GM12872 (cell line): ENCODE data around the gene ZFP36.
A peak's percentile ranks its signal among the peaks of the same experiment; 100 is the strongest.

Source experiments
- TF ChIP-seq, protein P1 (sequence below): IDR thresholded peaks from 3 replicates; pipeline ENCODE4 v1.5.1; 2011; ENCODE audit warnings: low read depth, mild to moderate bottlenecking, low read length, moderate library complexity; ENCODE audit not compliant: insufficient read depth

Gene ZFP36

DNA sequence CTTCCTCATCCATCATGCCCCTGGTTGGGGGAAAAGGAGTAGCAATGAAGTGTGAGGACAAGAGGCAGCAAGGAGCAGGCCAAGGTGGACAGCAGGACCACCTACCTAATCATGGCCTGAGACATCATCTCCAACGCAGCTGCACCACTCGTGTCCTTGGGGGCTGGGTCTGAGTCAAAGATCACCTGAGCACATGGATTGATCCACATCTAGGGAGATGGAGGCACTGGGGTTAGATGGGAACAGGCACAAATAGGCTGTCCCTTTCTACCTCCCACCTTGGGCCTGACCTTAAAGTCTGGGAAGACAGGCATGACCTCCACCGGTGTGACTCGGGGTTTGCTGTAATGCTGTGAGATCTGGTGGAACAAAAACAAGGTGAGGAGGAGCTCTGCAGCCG is 18.0 kb upstream of the ZFP36 start:
- TF ChIP-seq, protein P1, sequence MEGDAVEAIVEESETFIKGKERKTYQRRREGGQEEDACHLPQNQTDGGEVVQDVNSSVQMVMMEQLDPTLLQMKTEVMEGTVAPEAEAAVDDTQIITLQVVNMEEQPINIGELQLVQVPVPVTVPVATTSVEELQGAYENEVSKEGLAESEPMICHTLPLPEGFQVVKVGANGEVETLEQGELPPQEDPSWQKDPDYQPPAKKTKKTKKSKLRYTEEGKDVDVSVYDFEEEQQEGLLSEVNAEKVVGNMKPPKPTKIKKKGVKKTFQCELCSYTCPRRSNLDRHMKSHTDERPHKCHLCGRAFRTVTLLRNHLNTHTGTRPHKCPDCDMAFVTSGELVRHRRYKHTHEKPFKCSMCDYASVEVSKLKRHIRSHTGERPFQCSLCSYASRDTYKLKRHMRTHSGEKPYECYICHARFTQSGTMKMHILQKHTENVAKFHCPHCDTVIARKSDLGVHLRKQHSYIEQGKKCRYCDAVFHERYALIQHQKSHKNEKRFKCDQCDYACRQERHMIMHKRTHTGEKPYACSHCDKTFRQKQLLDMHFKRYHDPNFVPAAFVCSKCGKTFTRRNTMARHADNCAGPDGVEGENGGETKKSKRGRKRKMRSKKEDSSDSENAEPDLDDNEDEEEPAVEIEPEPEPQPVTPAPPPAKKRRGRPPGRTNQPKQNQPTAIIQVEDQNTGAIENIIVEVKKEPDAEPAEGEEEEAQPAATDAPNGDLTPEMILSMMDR, result no peak

DNA sequence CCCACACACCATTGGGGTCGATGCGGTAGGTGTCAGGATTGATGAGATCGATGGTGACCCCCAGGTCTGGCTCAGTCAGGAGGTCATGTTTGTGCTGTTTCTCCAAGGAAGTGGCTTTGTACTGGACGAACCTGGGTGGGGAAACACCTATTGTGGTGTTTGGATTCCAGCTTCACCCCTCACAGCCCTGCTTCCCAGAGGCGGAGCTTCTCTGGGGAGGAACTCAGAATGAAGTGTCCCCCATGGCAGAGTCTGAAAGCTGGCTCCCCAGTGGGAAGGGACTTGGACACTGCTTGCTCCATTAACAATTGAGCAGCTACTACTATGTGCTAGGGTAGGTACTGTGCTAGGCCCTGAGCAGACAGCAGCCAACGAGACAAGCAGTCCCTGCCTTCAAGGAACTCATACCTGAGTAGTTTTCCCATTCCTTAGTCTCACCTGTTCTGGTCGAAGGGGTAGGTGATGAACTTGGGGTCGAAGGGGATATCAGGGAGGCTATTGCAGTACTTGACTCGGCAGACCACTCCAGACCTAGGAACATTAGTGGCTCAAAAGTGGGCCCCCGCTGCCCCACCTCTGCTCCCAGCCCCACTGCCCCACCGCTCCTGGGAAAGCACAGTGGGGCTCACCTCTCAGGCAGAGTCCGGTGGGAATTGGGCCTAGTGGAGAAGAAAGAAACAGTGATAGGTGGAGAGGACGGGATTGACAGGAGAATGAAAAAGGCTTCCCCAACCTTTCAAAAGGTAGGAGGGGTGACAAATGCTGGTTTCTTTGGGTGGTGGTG is 16.8 kb upstream of the ZFP36 start:
- TF ChIP-seq, protein P1, result no peak

DNA sequence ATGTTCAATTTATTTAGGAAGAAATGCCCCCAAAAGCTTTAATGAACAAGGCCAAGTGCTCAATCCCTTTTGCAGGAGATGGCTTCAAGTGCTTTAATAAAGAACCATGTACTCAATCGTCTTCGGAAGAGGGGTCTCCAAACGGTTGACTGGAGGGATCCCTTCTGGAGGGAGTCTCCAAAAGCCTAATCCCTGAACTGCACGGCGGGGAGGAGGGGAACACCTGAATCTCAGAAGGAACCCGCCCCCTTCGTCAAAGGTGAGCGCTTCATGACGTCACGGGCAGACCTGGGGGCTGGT is 16.2 kb upstream of the ZFP36 start:
- TF ChIP-seq, protein P1, result no peak

DNA sequence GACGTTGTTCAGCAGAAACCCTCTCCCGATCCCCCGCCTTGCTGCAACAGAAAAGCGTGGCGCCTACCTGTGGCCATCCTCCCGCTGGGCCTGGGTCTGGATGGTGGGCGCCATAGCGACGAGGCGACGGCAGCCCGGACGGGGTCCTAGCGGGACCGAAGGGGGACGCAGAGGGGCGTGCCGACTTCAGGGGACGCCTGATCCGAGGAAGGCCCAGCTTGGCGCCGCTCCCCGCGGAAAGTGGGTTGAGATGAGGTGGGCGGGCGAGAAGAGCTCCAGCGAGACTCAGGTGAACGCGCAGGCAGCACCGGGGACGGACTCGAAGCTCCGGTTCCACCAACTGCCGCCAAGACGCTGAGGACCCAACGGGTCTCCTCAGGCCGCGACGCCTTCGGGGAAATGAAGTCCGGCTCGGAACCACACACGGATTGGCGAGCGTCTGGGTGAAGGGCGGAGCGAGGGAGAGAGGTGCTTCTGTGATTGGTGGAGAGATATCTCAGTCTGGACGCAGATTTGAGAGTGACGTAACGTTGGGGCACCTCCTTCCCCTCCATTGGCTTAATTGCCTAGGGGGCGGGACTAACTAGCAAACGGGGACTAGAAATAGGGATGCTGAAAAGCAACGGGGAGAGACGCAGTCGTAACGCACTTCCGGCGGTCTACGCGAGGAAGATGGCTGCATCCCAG is 15.8 kb upstream of the ZFP36 start, which contains the start of the genes MED29 and PAF1:
TSS of gene MED29 (plus strand) at position 628 of the 687 bp plus-strand sequence. CDS start at position 673, 45 bp downstream.
TSS of gene PAF1 (minus strand) at position 356 of the 687 bp plus-strand sequence. CDS start at position 114, 242 bp downstream.
- TF ChIP-seq, protein P1, result no peak

DNA sequence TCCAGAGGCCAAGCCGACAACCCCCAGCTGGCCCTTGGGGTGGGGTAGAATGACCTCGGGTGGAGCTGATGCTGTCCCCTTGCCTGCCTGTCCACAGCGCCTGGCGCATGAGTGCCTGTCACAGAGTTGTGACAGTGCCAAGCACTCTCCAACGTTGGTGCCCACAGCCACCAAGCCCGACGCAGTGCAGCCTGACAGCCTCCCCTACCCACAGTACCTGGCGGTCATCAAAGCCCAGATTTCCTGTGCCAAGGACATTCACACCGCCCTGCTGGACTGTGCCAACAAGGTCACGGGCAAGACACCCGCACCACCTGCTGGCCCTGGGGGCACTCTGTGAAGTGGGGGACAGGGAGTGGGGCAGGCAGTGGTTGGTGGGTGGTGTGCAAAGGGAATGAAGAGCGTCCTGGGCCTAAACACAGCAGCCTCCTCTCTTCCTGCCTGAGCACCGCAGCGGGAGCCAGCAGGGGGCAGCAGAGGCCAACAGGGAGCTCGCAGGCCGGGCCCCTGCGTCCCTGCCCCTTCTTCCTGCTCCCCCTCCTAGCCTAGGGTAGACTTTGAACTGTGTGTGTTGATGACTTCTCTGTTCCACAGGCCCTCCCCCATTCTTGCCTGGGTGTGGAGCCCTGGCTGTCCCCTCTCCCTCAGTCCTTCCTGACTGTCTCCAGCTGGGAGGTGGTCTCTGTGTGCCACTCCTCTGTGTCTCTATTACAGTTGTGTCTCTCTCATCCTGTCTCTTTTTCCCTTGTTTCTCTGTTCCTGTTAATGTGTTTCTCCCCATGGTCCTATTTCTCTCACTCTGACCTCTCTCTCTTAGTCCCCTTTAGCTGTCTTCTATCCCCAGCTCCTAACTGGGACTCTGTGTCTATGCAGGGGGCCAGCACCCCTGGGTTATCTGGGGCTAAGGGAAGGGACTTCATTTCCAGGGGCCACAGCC is 9.0 kb upstream of the ZFP36 start:
- TF ChIP-seq, protein P1, result peak; percentile 98

DNA sequence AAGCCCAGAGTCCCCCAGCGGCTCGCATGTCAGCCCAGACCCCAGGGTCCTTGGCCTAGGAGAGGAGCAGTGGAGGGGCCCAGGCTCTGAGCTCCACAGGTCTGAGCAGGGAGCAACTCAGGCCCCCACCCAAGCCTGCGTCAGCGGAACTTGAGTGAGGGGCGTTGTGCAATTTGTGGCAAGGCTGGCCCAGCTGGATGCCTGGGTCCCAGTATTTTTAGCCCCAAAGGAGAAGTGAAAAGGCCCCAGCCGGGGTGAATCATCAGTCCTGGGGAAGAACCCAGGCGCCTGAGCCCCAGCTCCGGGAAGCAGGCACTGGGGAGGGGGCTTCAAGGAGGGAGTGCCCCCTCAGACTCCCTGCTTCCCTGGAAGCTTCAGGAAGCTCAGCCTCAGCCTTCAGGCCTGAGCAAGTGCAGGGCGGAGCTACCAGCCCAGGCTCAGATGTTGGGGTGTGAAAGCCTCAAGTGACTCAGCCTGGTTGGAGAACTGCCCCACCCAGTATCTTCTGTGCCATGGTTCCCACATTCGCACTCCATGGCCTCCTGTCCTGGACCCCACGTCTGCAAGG is 8.3 kb upstream of the ZFP36 start:
- TF ChIP-seq, protein P1, result no peak
